ENCODE results near the gene MYLK4. TPM values are rescaled to one million over a fixed set of nuclear protein-coding genes. Genes with fewer than 3 reads are reported as not detected.

Gene MYLK4
- total and polyA plus RNA-seq, 2 experiments from 2014 or later, result 0.29 to 0.43 TPM

- Histone ChIP-seq H3K4me1 (ENCODE audit: insufficient read depth) (no peaks in the 10 kb centered on the region), H3K9me2 (replicated peaks; ENCODE audit: insufficient read depth) (no peaks in the 10 kb centered on the region), H2AFZ (no peak overlapping the region), H3K79me2 (no peaks in the 10 kb centered on the region), H3K36me3 (replicated peaks; ENCODE audit: insufficient read depth, low read depth) (no peaks in the 10 kb centered on the region), H3K27me3 (no peaks in the 10 kb centered on the region), H3K4me2 (no peak overlapping the region), H3K4me3 (no peak overlapping the region), H3K9me3 (ENCODE audit: low read depth) (no peaks in the 10 kb centered on the region), H4K20me1 (ENCODE audit: insufficient read depth, poor library complexity, severe bottlenecking) (no peaks in the 10 kb centered on the region), H3K27ac (no peak overlapping the region)
- DNase-seq (ENCODE audit: low spot score), result no peak
- 85% methylated on average over 7 of the region's 7 CpGs for WGBS (ENCODE audit: low lambda C conversion rate, missing lambda C conversion rate)
- no peak for TF ChIP-seq EZH2phosphoT487 (IDR thresholded peaks at IDR 0.05; ENCODE audit: low read depth, severe bottlenecking, unreplicated experiment)
- no peak for TF ChIP-seq CTCF (IDR thresholded peaks at IDR 0.05; ENCODE audit: poor library complexity)
- no peak for TF ChIP-seq EZH2 (IDR thresholded peaks at IDR 0.05; ENCODE audit: borderline replicate concordance)
These were observed 2.4 kb upstream of the MYLK4 start for GRCh38 chr6:2753110-2753489.

- no peak overlapping the region for H3K27ac ChIP-seq
- WGBS (ENCODE audit: low lambda C conversion rate, missing lambda C conversion rate), result 87% methylated on average over 5 of the region's 5 CpGs
- no peak for DNase-seq (ENCODE audit: low spot score)
- no peaks in the 10 kb centered on the region for H3K9me2 ChIP-seq (replicated peaks; ENCODE audit: insufficient read depth)
- no peaks in the 10 kb centered on the region for H4K20me1 ChIP-seq (ENCODE audit: insufficient read depth, poor library complexity, severe bottlenecking)
- no peaks in the 10 kb centered on the region for H3K9me3 ChIP-seq (ENCODE audit: low read depth)
- TF ChIP-seq CTCF (IDR thresholded peaks at IDR 0.05; ENCODE audit: poor library complexity) (no peak), EZH2phosphoT487 (IDR thresholded peaks at IDR 0.05; ENCODE audit: low read depth, severe bottlenecking, unreplicated experiment) (no peak), EZH2 (IDR thresholded peaks at IDR 0.05; ENCODE audit: borderline replicate concordance) (no peak)
- H3K4me2 ChIP-seq, result no peak overlapping the region
- H3K27me3 ChIP-seq, result no peaks in the 10 kb centered on the region
- no peaks in the 10 kb centered on the region for H3K4me1 ChIP-seq (ENCODE audit: insufficient read depth)
- no peak overlapping the region for H2AFZ ChIP-seq
- no peak overlapping the region for H3K4me3 ChIP-seq
- H3K79me2 ChIP-seq, result no peaks in the 10 kb centered on the region
- no peaks in the 10 kb centered on the region for H3K36me3 ChIP-seq (replicated peaks; ENCODE audit: insufficient read depth, low read depth)
These were observed 1.9 kb upstream of the MYLK4 start for GRCh38 chr6:2752477-2753109.

GRCh38 chr6:2751871-2752270 is 1.1 kb upstream of the MYLK4 start:
- H3K4me3 ChIP-seq, result no peak overlapping the region
- H3K36me3 ChIP-seq (replicated peaks; ENCODE audit: insufficient read depth, low read depth), result no peaks in the 10 kb centered on the region
- H3K4me1 ChIP-seq (ENCODE audit: insufficient read depth), result no peaks in the 10 kb centered on the region
- WGBS (ENCODE audit: low lambda C conversion rate, missing lambda C conversion rate), result 56% methylated on average over 3 of the region's 3 CpGs
- no peak overlapping the region for H3K27ac ChIP-seq
- no peak for DNase-seq (ENCODE audit: low spot score)
- H3K9me3 ChIP-seq (ENCODE audit: low read depth), result no peaks in the 10 kb centered on the region
- no peak overlapping the region for H2AFZ ChIP-seq
- H3K9me2 ChIP-seq (replicated peaks; ENCODE audit: insufficient read depth), result no peaks in the 10 kb centered on the region
- no peak overlapping the region for H3K4me2 ChIP-seq
- H3K79me2 ChIP-seq, result no peaks in the 10 kb centered on the region
- no peak for TF ChIP-seq CTCF (IDR thresholded peaks at IDR 0.05; ENCODE audit: poor library complexity)
- no peak for TF ChIP-seq EZH2 (IDR thresholded peaks at IDR 0.05; ENCODE audit: borderline replicate concordance)
- H4K20me1 ChIP-seq (ENCODE audit: insufficient read depth, poor library complexity, severe bottlenecking), result no peaks in the 10 kb centered on the region
- no peaks in the 10 kb centered on the region for H3K27me3 ChIP-seq
